GM12873 (cell line): Measurements from ENCODE around the gene SIRT1.

Experiments used
- CTCF ChIP-seq: IDR thresholded peaks from 2 replicates; pipeline ENCODE4 v1.5.1; 2012; ENCODE audit warnings: low read depth, mild to moderate bottlenecking, moderate library complexity, low read length, control low read depth; ENCODE audit not compliant: insufficient read depth; ENCODE audit errors: missing control alignments

SIRT1 gene

DNA sequence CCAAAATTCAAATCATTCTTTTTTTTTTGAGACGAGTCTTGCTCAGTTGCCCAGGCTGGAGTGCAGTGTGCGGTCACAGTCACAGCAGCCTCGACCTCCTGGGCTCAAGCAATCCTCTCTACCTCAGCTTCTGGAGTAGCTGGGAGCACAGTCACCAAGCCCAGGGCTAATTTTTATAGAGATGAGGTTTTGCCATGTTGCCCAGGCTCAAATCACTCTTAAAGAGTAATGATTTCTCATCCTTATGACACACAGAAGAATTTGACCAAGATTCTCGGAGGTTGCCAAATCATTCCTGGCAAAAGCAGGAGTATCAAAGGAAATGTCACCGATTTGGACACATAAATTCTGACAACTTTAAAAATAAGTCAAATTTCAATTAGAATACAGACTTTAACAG is 39.1 kb downstream of the SIRT1 start:
- no peak for TF ChIP-seq CTCF

DNA sequence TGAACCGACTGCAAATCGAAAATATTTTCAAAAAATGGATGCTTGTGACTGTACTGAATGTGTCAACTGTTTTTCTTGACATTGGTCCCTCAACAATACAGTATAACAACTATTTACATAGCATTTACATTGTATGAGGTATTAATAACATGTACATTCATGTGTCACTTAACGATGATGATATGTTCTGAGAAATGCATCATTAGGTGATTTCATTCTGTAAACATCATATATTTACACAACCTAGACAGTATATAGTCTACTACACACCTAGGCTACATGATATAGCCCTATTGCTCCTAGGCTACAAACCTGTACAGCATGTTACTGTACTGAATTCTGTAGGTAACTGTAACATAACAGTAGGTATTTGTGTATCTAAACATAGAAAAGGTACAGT is 39.7 kb downstream of the SIRT1 start:
- TF ChIP-seq CTCF, result no peak

- no peak for TF ChIP-seq CTCF
These were observed 41.1 kb downstream of the SIRT1 start for GRCh38 chr10:67925449-67926005.

GRCh38 chr10:67926951-67927350 is 42.5 kb downstream of the SIRT1 start:
- no peak for TF ChIP-seq CTCF

- no peak for TF ChIP-seq CTCF
These were observed 48.7 kb downstream of the SIRT1 start for GRCh38 chr10:67933199-67933598.

DNA sequence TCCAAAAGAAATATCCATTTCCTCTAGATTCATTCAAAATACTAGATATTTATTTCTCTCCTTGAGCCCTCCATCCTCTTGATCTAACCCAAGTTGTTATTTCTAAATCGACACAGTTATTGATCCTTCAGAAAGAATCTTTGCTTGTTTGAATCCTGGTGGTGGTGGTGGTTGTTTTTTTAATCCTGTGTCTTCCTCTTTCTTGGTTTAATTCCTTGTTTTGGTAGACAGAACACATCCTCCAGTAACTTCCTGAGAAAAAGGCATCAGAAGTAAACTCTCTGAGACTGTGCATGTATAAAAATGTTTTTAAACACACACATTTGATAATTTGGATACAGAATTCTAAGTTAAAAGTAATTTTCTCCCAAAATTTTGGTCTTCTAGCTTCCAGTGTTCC is 49.9 kb downstream of the SIRT1 start:
- no peak for TF ChIP-seq CTCF

DNA sequence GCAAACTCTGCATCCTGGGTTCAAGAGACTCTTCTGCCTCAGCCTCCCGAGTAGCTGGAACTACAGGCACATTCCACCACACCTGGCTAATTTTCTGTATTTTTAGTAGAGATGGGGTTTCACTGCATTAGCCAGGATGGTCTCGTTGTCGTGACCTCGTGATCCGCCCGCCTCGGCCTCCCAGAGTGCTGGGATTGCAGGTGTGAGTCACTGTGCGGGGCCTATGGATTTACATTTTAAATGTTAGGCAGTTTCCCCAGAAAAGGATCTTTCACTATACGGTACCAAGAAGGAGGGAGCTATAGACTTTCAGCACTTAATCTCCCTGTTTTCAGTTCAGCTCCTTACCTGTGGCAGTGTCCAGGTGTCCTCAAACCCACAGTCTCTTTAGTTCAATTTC is 50.8 kb downstream of the SIRT1 start:
- no peak for TF ChIP-seq CTCF

- no peak for TF ChIP-seq CTCF
These were observed 52.0 kb downstream of the SIRT1 start for GRCh38 chr10:67936416-67936815.
